Neural progenitor cell (in vitro differentiated cells): ENCODE measurements around the gene IFI27L1. TPM values are rescaled to one million over a fixed set of nuclear protein-coding genes. Genes with fewer than 3 reads are reported as not detected.

Experiments
- DNase-seq: peaks from one replicate; pipeline ENCODE4 v3.0.0-alpha.2; 2016; ENCODE audit warnings: low spot score
- H2AFZ ChIP-seq: fragments of 200-600 bp; sonication (generic); replicated peaks from 2 replicates; pipeline ENCODE4 v1.6.1; 2016; ENCODE audit warnings: antibody characterized with exemption
- H3F3A ChIP-seq: fragments of 200-600 bp; sonication (generic); 2 replicates; pipeline ENCODE4 v1.6.1; 2016; ENCODE audit warnings: antibody characterized with exemption, low read depth
- H3K27ac ChIP-seq: fragments of 200-600 bp; sonication (generic); 2 replicates; pipeline ENCODE4 v1.5.1; 2016; ENCODE audit warnings: mild to moderate bottlenecking
- H3K27me3 ChIP-seq: fragments of 200-600 bp; sonication (generic); 2 replicates; pipeline ENCODE4 v1.6.1; 2016; ENCODE audit warnings: mild to moderate bottlenecking, moderate library complexity
- H3K36me3 ChIP-seq: fragments of 200-600 bp; sonication (generic); 2 replicates; pipeline ENCODE4 v1.5.1; 2016
- H3K4me1 ChIP-seq: fragments of 200-600 bp; sonication (generic); 2 replicates; pipeline ENCODE4 v1.6.1; 2016; ENCODE audit warnings: mixed run types
- H3K4me2 ChIP-seq: fragments of 200-600 bp; sonication (generic); 2 replicates; pipeline ENCODE4 v1.6.1; 2016
- H3K4me3 ChIP-seq: fragments of 200-600 bp; sonication (generic); 2 replicates; pipeline ENCODE4 v1.5.1; 2016
- H3K79me2 ChIP-seq: fragments of 200-600 bp; sonication (generic); 2 replicates; pipeline ENCODE4 v1.6.1; 2016; ENCODE audit warnings: low read depth
- H3K9ac ChIP-seq: fragments of 200-600 bp; sonication (generic); 2 replicates; pipeline ENCODE4 v1.6.1; 2016
- H3K9me3 ChIP-seq: fragments of 200-600 bp; sonication (generic); 2 replicates; pipeline ENCODE4 v1.5.1; 2016; ENCODE audit warnings: low read depth
- H4K20me1 ChIP-seq: fragments of 200-600 bp; sonication (generic); 2 replicates; pipeline ENCODE4 v1.6.1; 2016; ENCODE audit warnings: low read depth
- H3K27ac Mint-ChIP-seq: 3 replicates; pipeline ENCODE4 v1.8.0; 2021; ENCODE audit warnings: mixed read lengths
- H3K27me3 Mint-ChIP-seq: 2 replicates; pipeline ENCODE4 v1.8.0; 2022; ENCODE audit warnings: low read depth, mild to moderate bottlenecking, inconsistent platforms, moderate library complexity, mixed read lengths; ENCODE audit not compliant: insufficient read depth
- H3K36me3 Mint-ChIP-seq: 3 replicates; pipeline ENCODE4 v1.8.0; 2021; ENCODE audit warnings: mixed read lengths
- H3K4me1 Mint-ChIP-seq: 3 replicates; pipeline ENCODE4 v1.8.0; 2021; ENCODE audit warnings: mixed read lengths
- H3K4me3 Mint-ChIP-seq: 3 replicates; pipeline ENCODE4 v1.8.0; 2021; ENCODE audit warnings: mild to moderate bottlenecking, moderate library complexity, mixed read lengths
- H3K9me3 Mint-ChIP-seq: 3 replicates; pipeline ENCODE4 v1.8.0; 2020; ENCODE audit warnings: mixed read lengths
- CTCF ChIP-seq: fragments of 200-600 bp; sonication (generic); IDR thresholded peaks from 2 replicates; pipeline ENCODE4 v1.5.1; 2017; ENCODE audit warnings: antibody characterized with exemption, mild to moderate bottlenecking
- EZH2 ChIP-seq: fragments of 200-600 bp; sonication (generic); IDR thresholded peaks from 2 replicates; pipeline ENCODE4 v1.6.1; 2017; ENCODE audit warnings: antibody characterized with exemption, mild to moderate bottlenecking, moderate library complexity
- EZH2phosphoT487 ChIP-seq: fragments of 200-600 bp; sonication (generic); IDR thresholded peaks from 2 replicates; pipeline ENCODE4 v1.6.1; 2017; ENCODE audit warnings: antibody characterized with exemption
- total RNA-seq: library from RNA; depleted of rRNA; stranded (reverse); fragments of >200 nt; gene quantifications from 2 replicates; pipeline ENCODE4 v1.2.3, GENCODE V29; 2015; ENCODE audit warnings: low replicate concordance

Gene IFI27L1
- total RNA-seq, 1 donor from 2014 or later = 10.8 TPM

- no peak overlapping the region for H3K4me3 Mint-ChIP-seq
- no peak overlapping the region for H2AFZ ChIP-seq
- H3K9ac ChIP-seq = no peak overlapping the region
- peaks cover 4% of the 10 kb centered on the region for H3K4me1 ChIP-seq
- no peaks in the 10 kb centered on the region for H3K9me3 Mint-ChIP-seq
- no peak overlapping the region for H3K4me2 ChIP-seq
- H3K79me2 ChIP-seq = no peaks in the 10 kb centered on the region
- no peak overlapping the region for H3K4me3 ChIP-seq
- H3K27ac Mint-ChIP-seq = no peak overlapping the region
- H3F3A ChIP-seq = peaks cover 16% of the 10 kb centered on the region
- no peak overlapping the region for H3K27ac ChIP-seq
- no peak for TF ChIP-seq EZH2
- no peak for TF ChIP-seq CTCF
- H3K27me3 Mint-ChIP-seq = peaks cover 18% of the 10 kb centered on the region
- no peaks in the 10 kb centered on the region for H3K36me3 ChIP-seq
- DNase-seq = no peak
- peaks cover 18% of the 10 kb centered on the region for H3K4me1 Mint-ChIP-seq
- H4K20me1 ChIP-seq = no peaks in the 10 kb centered on the region
- H3K27me3 ChIP-seq = no peaks in the 10 kb centered on the region
- no peaks in the 10 kb centered on the region for H3K9me3 ChIP-seq
- no peaks in the 10 kb centered on the region for H3K36me3 Mint-ChIP-seq
Measured at GRCh38 chr14:94126800-94127199, 45.7 kb downstream of the IFI27L1 start.

- H3K36me3 Mint-ChIP-seq = no peaks in the 10 kb centered on the region
- no peaks in the 10 kb centered on the region for H3K9me3 Mint-ChIP-seq
- H3K27ac Mint-ChIP-seq = no peak overlapping the region
- TF ChIP-seq EZH2 = no peak
- no peak for TF ChIP-seq CTCF
- no peak for TF ChIP-seq EZH2phosphoT487
- Histone ChIP-seq H3K4me2 (no peak overlapping the region), H4K20me1 (no peaks in the 10 kb centered on the region), H3K9ac (no peak overlapping the region), H3K9me3 (no peaks in the 10 kb centered on the region), H3F3A (peaks cover 16% of the 10 kb centered on the region), H3K27ac (no peak overlapping the region), H3K4me1 (peaks cover 4% of the 10 kb centered on the region), H3K79me2 (no peaks in the 10 kb centered on the region), H3K27me3 (no peaks in the 10 kb centered on the region), H2AFZ (no peak overlapping the region), H3K36me3 (no peaks in the 10 kb centered on the region), H3K4me3 (no peak overlapping the region)
- H3K4me3 Mint-ChIP-seq = peak overlapping the region; percentile 60
- no peak for DNase-seq
- H3K27me3 Mint-ChIP-seq = peaks cover 18% of the 10 kb centered on the region
- H3K4me1 Mint-ChIP-seq = peaks cover 18% of the 10 kb centered on the region
Measured at GRCh38 chr14:94127330-94127729, 46.2 kb downstream of the IFI27L1 start.

- Histone ChIP-seq H3K9me3 (no peaks in the 10 kb centered on the region), H3K9ac (no peak overlapping the region), H3K4me1 (peaks cover 4% of the 10 kb centered on the region), H3K4me2 (peak overlapping the region; percentile 84), H4K20me1 (no peaks in the 10 kb centered on the region), H3K27me3 (no peaks in the 10 kb centered on the region), H2AFZ (no peak overlapping the region), H3K36me3 (no peaks in the 10 kb centered on the region), H3F3A (peaks cover 16% of the 10 kb centered on the region), H3K79me2 (no peaks in the 10 kb centered on the region), H3K4me3 (peak overlapping the region; percentile 53), H3K27ac (no peak overlapping the region)
- DNase-seq = no peak
- peaks cover 18% of the 10 kb centered on the region for H3K4me1 Mint-ChIP-seq
- TF ChIP-seq EZH2phosphoT487 (no peak), CTCF (no peak), EZH2 (no peak)
- peak overlapping the region; percentile 90 for H3K4me3 Mint-ChIP-seq
- no peaks in the 10 kb centered on the region for H3K36me3 Mint-ChIP-seq
- peak overlapping the region; percentile 19 for H3K27ac Mint-ChIP-seq
- H3K9me3 Mint-ChIP-seq = no peaks in the 10 kb centered on the region
- H3K27me3 Mint-ChIP-seq = peaks cover 16% of the 10 kb centered on the region
Measured at GRCh38 chr14:94128216-94128839, 47.2 kb downstream of the IFI27L1 start.
